GM12874 (cell line): ENCODE results near the gene CCDC74A.
"Not testable (repeated sequence)": the region's sequence is repeated elsewhere in the genome, so short reads cannot be mapped to it uniquely, and the experiment has no call there.

Experiments
- CTCF ChIP-seq: IDR thresholded peaks from 2 replicates; pipeline ENCODE4 v1.5.1; 2011; ENCODE audit warnings: low read depth, mild to moderate bottlenecking, control low read depth, low read length, moderate library complexity; ENCODE audit not compliant: insufficient read depth

Gene CCDC74A

DNA sequence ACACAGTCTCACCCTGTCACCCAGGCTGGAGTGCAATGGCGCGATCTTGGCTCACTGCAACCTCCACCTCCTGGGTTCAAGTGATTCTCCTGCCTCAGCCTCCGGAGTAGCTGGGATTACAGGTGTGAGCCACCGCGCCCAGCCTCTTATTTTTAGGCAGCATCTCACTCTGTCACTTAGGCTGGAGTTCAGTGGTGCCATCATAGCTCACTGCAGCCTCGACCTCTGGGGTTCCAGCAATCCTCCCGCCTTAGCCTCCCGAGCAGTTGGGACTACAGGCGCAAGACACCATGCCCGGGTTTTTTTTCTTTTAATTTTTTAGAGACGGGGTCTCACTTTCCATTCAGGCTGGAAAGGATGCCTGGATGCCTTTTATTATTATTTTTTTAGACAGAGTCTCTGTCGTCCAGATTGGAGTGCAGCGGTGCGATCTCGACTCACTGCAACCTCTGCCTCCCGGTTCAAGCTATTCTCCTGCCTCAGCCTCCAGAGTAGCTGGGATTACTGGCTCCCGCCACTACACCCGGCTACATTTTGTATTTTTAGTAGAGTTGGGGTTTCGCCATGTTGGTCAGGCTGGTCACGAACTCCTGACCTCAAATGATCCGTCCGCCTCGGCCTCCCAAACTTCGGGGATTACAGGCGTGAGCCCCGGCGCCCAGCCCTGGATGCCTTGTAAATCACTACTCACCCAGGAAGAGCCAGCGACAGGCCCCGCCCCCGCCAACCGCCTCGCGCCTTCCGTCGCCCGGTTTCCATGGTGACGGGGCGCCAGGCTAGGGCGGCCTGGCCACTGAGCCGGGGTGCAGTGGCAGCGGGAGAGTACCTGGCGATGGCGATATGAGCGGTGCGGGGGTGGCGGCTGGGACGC is at the start of gene CCDC74A:
CCDC74A (plus strand) TSS at position 758 of the 871 bp plus-strand sequence; CDS start at position 841, 83 bp downstream.
- not testable (repeated sequence) for TF ChIP-seq CTCF

- no peak for TF ChIP-seq CTCF
Measured at GRCh38 chr2:131488306-131489205, 39.1 kb upstream of the CCDC74A start.

DNA sequence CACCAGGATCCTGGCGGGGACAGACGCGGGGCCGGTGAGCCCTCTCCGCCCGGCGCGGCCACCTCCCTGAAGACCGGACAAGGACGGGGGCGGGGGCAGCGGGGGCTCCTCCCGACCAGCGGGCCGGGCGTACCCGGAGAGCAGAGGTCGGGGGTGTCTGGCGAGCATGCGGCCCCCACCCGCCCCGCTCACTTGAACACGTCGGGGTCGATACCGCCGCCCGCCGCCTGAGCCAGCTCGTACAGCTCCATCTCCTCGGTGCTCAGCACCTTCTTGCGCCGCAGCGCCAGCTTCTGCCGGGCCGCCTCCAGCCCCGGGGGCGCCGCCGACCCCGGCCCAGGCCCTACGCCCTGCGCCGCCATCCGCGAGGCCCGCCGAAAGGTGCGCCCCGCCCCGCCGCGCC is 35.7 kb upstream of the CCDC74A start, which contains the start of gene MZT2A:
MZT2A (minus strand) TSS at position 383 of the 403 bp plus-strand sequence; CDS start at position 362, 21 bp downstream.
- not testable (repeated sequence) for TF ChIP-seq CTCF

- TF ChIP-seq CTCF, result peak; percentile 81
Measured at GRCh38 chr2:131492418-131493198, 35.1 kb upstream of the CCDC74A start.

DNA sequence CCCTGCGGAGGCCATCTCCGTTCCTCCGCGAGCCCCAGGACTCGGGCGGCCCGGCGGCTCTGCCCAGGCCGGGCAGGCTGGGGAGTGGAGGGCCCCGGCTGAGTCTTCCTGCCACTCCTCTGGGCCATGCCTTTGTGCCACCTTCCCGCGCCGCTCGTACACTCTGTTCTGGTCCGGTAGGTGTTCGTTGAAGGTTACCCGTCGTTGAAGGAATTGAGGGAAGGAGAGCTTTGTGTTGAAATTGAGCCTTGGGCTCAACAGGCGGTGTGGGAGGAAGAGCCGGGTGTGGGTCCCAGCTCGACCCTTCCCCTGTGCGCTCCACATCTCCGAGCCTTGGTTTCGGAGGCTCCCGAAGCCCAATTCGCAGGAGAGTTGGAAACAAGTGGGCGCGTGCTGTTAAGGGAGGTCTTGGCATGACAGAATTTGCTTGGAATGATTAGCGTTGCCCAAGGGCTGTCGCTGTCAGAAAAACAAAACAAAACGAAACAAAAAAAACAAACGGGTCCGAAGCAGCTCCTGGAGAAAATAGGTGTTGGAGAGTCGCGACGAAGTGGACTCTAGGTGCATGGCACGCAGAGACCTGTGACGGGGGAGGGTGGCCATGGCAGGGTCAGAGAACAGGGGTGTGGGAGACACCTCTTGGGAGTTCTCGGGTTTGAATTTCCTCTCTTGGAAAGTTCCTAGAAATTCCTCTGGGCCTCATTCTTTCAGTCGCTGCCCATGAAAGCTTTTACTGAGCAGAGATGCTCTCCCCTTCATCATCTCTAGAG is 34.3 kb upstream of the CCDC74A start:
- no peak for TF ChIP-seq CTCF

DNA sequence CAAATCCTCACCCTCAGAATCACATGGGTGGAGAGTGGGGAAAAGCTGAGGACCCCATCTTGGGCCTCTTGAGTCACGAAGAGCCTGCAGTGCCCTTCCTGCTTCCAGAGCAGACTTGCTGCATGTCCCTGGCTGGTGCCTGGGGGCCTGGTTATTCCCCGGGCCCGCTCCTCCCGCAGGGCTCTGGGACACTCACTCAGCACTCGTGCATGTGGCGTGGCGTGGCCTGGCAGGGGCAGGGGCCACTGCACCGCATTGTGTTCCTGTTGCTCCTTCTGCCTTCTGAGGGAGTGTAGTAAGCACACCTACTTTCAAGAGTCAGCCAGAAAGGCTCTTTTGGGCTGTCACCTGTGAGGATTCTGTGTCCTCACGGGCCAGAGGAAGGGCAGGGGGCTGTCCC is 18.1 kb upstream of the CCDC74A start:
- TF ChIP-seq CTCF, result no peak
